Aorta (tissue), 5 donors: Measurements from ENCODE around the gene PLK4. TPM values are rescaled to one million over a fixed set of nuclear protein-coding genes. Genes with fewer than 3 reads are reported as not detected.

Experiments
- ATAC-seq: fragments of 200-7000 bp; cut with Tn5 transposase; one replicate; pipeline ENCODE4 v1.9.1; 2022; ENCODE audit warnings: moderate library complexity; ENCODE audit not compliant: low FRiP score
- DNase-seq, 2 donors: peaks; one replicate each; pipeline ENCODE4 v3.0.0-alpha.2; 2020
- H3K27ac ChIP-seq, 2 donors: one replicate each; pipeline ENCODE4 v1.5.1; 2013; ENCODE audit warnings: low read length in 2 of 2, mild to moderate bottlenecking in 2 of 2, moderate library complexity in 2 of 2, control low read depth in 1 of 2, inconsistent platforms in 1 of 2, low read depth in 1 of 2
- H3K27me3 ChIP-seq, 2 donors: one replicate each; pipeline ENCODE4 v1.6.1; 2013; ENCODE audit warnings: control low read depth in 1 of 2, low read length in 1 of 2, mild to moderate bottlenecking in 1 of 2, moderate library complexity in 1 of 2; ENCODE audit not compliant: insufficient read depth in 2 of 2, control insufficient read depth in 1 of 2
- H3K36me3 ChIP-seq, 2 donors: one replicate each; pipeline ENCODE4 v1.6.1; 2013; ENCODE audit warnings: control low read depth in 1 of 2, low read length in 1 of 2, mild to moderate bottlenecking in 1 of 2; ENCODE audit not compliant: insufficient read depth in 2 of 2, control insufficient read depth in 1 of 2
- H3K4me1 ChIP-seq, 2 donors: one replicate each; pipeline ENCODE4 v1.6.1; 2013; ENCODE audit warnings: low read length in 2 of 2, control low read depth in 1 of 2, mild to moderate bottlenecking in 1 of 2, moderate library complexity in 1 of 2; ENCODE audit not compliant: insufficient read depth in 2 of 2, control insufficient read depth in 1 of 2
- H3K4me3 ChIP-seq, 2 donors: one replicate each; pipeline ENCODE4 v1.5.1; 2013; ENCODE audit warnings: low read length in 2 of 2, control low read depth in 1 of 2, mild to moderate bottlenecking in 1 of 2
- H3K9me3 ChIP-seq: one replicate; pipeline ENCODE4 v1.6.1; 2013; ENCODE audit warnings: mild to moderate bottlenecking, low read length; ENCODE audit not compliant: control insufficient read depth
- whole genome bisulfite sequencing, 2 donors: extraction: QIAGEN DNeasy Blood & Tissue Kit; methylation state at CpG; one replicate each; pipeline ENCODE4 v1.1.7; 2013; 5-methylcytosine and 5-hydroxymethylcytosine counted together
- intact Hi-C, 2 donors: fragments of 100-400 bp; cut with DNase I; formaldehyde crosslinking; loops; one replicate each; pipeline versions ENCODE4 v1.14.2 to v1.15.0; 2022
- polyA plus RNA-seq, 2 donors: library from polyadenylated mRNA; stranded (reverse); fragments of 200-250 nt; gene quantifications; one replicate each; pipeline ENCODE4 v1.2.3, GENCODE V29; 2013
- total RNA-seq, 2 donors: library from RNA; stranded (reverse); fragmentation: NEBNext Ultra II Directional; extraction: Animal tissue kit (Norgen Biotek cat#: 25700); gene quantifications; one replicate each; pipeline ENCODE4 v1.2.1, GENCODE V29; 2021
- donor health status: healthy with polysubstance abuse.
- donor health status: Bipolar disorder and iron deficiency.
- donor health status: DM: no; HTN: no; CAD: no.
- donor health status: DM: no; HTN: no; CAD: no.
- donor health status: DM: yes; HTN: yes; CAD: no.

Gene PLK4
- total and polyA plus RNA-seq, 4 donors = 0.72 to 4.9 (median 1.1) TPM

GRCh38 chr4:127856196-127856812 is 24.4 kb upstream of the PLK4 start:
- H3K36me3 ChIP-seq = no peaks in the 10 kb centered on the region
- H3K4me3 ChIP-seq = no peak overlapping the region
- intact Hi-C loops = no loop called here
- H3K27me3 ChIP-seq = no peaks in the 10 kb centered on the region
- ATAC-seq (no peak), DNase-seq (no peak)
- H3K9me3 ChIP-seq = peaks cover 3% of the 10 kb centered on the region
- no peak overlapping the region for H3K27ac ChIP-seq
- H3K4me1 ChIP-seq = no peaks in the 10 kb centered on the region

GRCh38 chr4:127856813-127857447 is 23.8 kb upstream of the PLK4 start:
- no peak overlapping the region for H3K4me3 ChIP-seq
- DNase-seq (no peak), ATAC-seq (no peak)
- no peaks in the 10 kb centered on the region for H3K27me3 ChIP-seq
- intact Hi-C loops = no loop called here
- no peak overlapping the region for H3K27ac ChIP-seq
- H3K4me1 ChIP-seq = no peaks in the 10 kb centered on the region
- WGBS, 2 donors = 87 to 91% methylated on average over 4 of the region's 4 CpGs
- no peaks in the 10 kb centered on the region for H3K36me3 ChIP-seq
- H3K9me3 ChIP-seq = peaks cover 3% of the 10 kb centered on the region

- WGBS, 2 donors = 93 to 97% methylated on average over 1 of the region's 1 CpG
- ATAC-seq (no peak), DNase-seq (no peak)
- intact Hi-C loops = no loop called here
- Histone ChIP-seq H3K36me3 (no peaks in the 10 kb centered on the region), H3K4me3 (no peak overlapping the region), H3K27me3 (no peaks in the 10 kb centered on the region), H3K27ac (no peak overlapping the region), H3K4me1 (no peaks in the 10 kb centered on the region), H3K9me3 (peaks cover 3% of the 10 kb centered on the region)
These were observed 23.1 kb upstream of the PLK4 start for GRCh38 chr4:127857641-127858040.

- H3K27ac ChIP-seq = no peak overlapping the region
- H3K36me3 ChIP-seq = no peaks in the 10 kb centered on the region
- 71 to 75% methylated on average over 2 of the region's 2 CpGs for WGBS, 2 donors
- H3K9me3 ChIP-seq = no peaks in the 10 kb centered on the region
- no peaks in the 10 kb centered on the region for H3K4me1 ChIP-seq
- intact Hi-C loops = no loop called here
- DNase-seq (no peak), ATAC-seq (no peak)
- no peak overlapping the region for H3K4me3 ChIP-seq
- no peaks in the 10 kb centered on the region for H3K27me3 ChIP-seq
These were observed 12.5 kb upstream of the PLK4 start for GRCh38 chr4:127868196-127868595.

- Histone ChIP-seq H3K4me1 (no peaks in the 10 kb centered on the region), H3K9me3 (no peaks in the 10 kb centered on the region), H3K27ac (peak overlapping the region; percentile 48 to 57), H3K27me3 (no peaks in the 10 kb centered on the region), H3K36me3 (no peaks in the 10 kb centered on the region), H3K4me3 (no peak overlapping the region)
- intact Hi-C loops = no loop called here
- no peak for ATAC-seq
- DNase-seq = no peak
These were observed 10.4 kb upstream of the PLK4 start for GRCh38 chr4:127870281-127870680.

GRCh38 chr4:127870688-127871087 is 10.0 kb upstream of the PLK4 start:
- no peaks in the 10 kb centered on the region for H3K27me3 ChIP-seq
- ATAC-seq (peak; percentile 90), DNase-seq (peak in 1 of 2 donors; percentile 59)
- no peak overlapping the region for H3K4me3 ChIP-seq
- peak overlapping the region in 1 of 2 donors; percentile 59 for H3K27ac ChIP-seq
- no peaks in the 10 kb centered on the region for H3K9me3 ChIP-seq
- no peaks in the 10 kb centered on the region for H3K36me3 ChIP-seq
- H3K4me1 ChIP-seq = no peaks in the 10 kb centered on the region
- 1 to 5% methylated on average over 3 of the region's 3 CpGs for WGBS, 2 donors
- intact Hi-C loops = no loop called here

GRCh38 chr4:127875791-127876190 is 4.9 kb upstream of the PLK4 start:
- Histone ChIP-seq H3K27me3 (no peaks in the 10 kb centered on the region), H3K4me3 (no peak overlapping the region), H3K36me3 (no peaks in the 10 kb centered on the region), H3K27ac (no peak overlapping the region), H3K4me1 (no peaks in the 10 kb centered on the region), H3K9me3 (no peaks in the 10 kb centered on the region)
- no peak for DNase-seq
- ATAC-seq = no peak
- intact Hi-C loops = no loop called here

GRCh38 chr4:127881563-127881864 is 821 bp downstream of the PLK4 start:
- H3K9me3 ChIP-seq = no peaks in the 10 kb centered on the region
- H3K27me3 ChIP-seq = no peaks in the 10 kb centered on the region
- WGBS, 2 donors = 0% methylated on average over 7 of the region's 7 CpGs
- H3K36me3 ChIP-seq = no peaks in the 10 kb centered on the region
- intact Hi-C loops = loop anchor here in 1 of 2 donors (2.0 to 10.0 kb wide), 2 partner anchors 83 to 99 kb away; partner anchors contain the start of genes ABHD18, HSPA4L and MFSD8
- H3K4me1 ChIP-seq = no peaks in the 10 kb centered on the region
- DNase-seq = no peak
- H3K4me3 ChIP-seq = peak overlapping the region; percentile 22 to 50
- no peak for ATAC-seq
- no peak overlapping the region for H3K27ac ChIP-seq

GRCh38 chr4:127888559-127888958 is 7.9 kb downstream of the PLK4 start:
- WGBS, 2 donors = 90 to 92% methylated on average over 1 of the region's 1 CpG
- H3K9me3 ChIP-seq = no peaks in the 10 kb centered on the region
- H3K27me3 ChIP-seq = no peaks in the 10 kb centered on the region
- DNase-seq (no peak), ATAC-seq (no peak)
- no peak overlapping the region for H3K4me3 ChIP-seq
- intact Hi-C loops = loop anchor here in 1 of 2 donors (10.0 kb wide), 1 partner anchor 76 kb away; the partner anchor contains the start of genes ABHD18 and MFSD8
- H3K27ac ChIP-seq = no peak overlapping the region
- H3K4me1 ChIP-seq = no peaks in the 10 kb centered on the region
- no peaks in the 10 kb centered on the region for H3K36me3 ChIP-seq
